HG03460 (cell line): ENCODE measurements around the gene LSM6.

Source experiments
- ATAC-seq: cut with Tn5 transposase; IDR thresholded peaks from one replicate; pipeline ENCODE4 v1.9.1; 2021; ENCODE audit not compliant: unreplicated experiment

Gene LSM6

DNA sequence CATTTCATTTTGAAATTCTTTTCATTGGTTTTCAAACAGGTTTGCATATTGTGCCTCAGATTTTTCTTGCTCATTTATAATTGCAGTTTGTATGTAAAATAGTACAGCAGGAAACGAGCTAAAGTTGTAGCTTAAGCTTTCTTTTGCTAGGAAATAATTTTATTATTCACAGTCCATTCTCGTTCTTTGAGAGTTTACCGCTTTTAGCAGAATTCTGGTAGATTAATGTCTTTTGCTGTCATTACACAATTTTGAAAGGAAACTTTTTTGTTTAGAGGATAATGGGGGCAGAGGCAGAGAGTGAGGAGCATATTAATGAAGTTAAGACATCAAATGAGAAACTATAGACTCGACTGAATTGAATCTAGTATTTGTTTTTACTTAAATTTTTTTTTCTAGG lies 10.5 kb downstream of the LSM6 start:
- no peak for ATAC-seq

DNA sequence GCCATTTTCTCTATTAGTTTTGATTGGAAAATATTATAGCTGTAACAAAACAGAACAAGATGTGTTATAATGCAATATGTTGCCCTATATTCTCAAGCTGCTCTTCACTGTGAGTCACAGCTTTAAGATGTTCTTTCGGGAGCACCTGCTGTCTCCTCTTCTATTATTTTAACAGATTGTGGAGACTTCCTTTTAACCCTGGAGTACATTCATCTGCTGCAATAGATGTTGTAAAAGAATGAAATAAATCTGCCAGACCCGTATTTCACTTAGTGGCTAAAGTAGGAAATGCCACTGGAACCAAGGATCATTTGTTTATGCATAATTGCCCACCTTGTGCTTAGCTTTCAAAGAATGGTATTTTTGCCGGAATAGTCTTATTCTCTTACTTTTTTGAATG lies 11.1 kb downstream of the LSM6 start:
- no peak for ATAC-seq

DNA sequence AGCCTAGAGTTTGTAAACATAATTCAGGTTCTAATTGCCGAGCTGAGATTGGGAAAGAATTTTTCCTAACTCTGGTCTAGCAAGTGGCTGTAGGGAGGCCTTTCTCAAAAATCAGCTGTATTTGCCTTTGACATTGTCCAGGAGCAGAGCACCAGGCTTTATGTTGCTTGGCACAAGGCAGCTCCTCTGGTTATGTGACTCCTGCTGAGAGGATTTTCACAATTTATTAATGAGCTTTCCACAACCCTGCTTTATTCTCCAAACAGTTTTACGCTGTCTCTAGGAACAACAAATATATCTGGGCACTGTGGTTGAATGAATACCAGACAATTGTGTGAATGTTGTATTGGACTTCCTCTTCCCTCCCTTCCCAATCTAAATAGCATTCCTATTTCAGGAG lies 14.9 kb downstream of the LSM6 start:
- ATAC-seq, result no peak

DNA sequence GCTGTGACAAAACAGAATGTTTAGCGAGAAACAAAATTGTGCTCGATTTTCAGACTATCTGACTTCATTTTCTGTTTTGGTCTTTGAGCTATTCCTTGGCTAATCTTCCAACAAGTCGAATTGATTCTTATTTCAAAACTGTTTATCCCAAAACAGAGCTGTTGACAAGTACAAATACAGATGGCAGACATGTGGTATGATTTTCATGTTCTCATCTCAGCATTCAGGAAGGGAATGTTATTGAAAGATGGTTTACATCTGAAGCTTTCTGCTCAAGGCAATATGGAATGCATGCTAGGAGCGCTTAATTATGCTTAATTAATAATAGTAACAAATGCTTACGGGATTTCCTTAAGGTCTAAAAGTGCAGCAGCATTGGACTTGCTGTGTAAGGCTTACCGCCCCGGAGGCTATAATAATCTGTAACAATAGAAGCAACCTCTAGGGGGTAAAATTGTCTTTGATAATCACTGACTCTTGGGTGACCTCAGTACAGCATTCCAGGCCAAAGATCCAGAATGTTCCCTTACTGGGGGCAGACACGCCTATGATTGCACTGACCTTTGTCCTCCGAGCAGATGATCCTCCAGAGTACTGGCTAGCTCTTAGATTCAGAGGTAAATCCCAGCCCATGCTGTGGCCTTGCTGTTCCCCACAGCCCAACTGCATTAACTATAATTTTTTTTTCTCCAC lies 16.4 kb downstream of the LSM6 start:
- no peak for ATAC-seq

DNA sequence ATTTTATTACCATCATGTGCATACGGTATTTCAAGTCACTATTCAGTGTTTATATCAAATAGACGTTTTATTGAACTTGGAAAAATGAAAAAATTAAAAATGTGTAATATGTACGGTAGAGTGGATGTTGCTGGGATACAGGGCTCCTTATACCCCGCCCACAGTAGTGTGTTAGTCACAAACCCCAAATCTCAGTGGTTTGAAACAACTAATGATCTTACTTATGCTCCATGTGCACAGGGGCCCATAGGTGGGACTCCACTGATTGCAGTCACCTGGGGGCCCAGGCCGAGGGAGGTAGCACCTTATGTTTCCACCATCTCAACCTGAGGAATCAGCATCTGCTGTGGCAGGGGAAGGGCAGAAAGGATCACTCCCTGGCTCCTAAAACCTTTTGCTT lies 18.1 kb downstream of the LSM6 start:
- ATAC-seq, result no peak

DNA sequence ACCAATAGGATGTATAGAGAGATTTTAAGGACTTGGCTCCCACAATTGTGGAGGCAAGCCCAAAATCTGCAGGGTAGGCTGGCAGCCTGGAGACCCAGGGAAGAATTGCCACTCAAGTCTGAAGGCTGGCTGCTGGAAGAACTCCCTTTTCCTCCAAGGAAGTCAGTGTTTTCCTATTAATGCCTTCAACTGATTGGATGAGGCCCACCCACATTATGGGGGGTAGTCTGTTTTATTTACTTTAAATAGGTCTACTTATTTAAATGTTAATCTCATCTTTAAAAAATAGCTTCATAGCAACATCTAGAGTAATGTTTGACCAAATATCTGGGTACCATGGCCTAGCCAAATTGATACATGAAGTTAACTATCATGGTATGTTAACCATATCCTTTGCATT lies 18.7 kb downstream of the LSM6 start:
- no peak for ATAC-seq

DNA sequence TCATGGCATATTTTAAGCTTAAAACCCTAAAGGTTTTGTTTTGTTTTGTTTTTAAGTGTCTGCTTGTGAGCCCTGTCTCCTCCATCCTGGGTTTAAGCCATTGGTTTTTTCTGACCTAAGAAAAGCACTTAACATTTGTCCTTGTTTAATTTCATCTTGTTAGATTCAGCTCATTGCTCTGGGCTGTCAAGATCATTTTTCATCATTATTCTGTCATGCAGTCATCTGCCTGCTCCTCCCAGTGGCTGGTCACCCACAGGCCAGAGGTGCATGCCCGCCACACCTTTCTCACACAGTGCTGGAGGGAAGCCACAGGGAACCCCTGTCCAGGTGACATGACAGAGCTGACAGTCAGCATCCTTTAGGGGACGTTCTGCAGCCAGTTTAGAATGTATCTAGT lies 27.1 kb downstream of the LSM6 start:
- no peak for ATAC-seq

DNA sequence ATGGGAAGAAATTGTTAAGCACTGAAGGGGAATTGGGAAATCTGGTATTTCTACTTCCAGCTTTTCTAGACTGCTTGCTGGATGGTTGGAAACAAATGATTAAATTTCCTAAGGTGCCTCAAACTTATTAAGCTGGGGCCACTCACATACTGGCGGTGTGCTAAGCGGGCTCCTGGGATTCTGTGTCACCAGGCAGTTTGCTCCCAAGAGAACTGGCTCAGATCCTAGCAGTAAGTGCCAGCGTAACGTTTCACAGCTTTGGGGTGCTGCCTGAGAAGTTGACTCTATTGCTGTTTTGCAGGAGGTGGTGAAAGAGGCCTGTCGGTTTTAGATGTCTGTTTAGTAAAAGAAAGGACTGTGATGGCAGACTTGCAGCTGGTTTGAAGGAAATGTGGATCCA lies 31.9 kb downstream of the LSM6 start:
- ATAC-seq, result no peak

DNA sequence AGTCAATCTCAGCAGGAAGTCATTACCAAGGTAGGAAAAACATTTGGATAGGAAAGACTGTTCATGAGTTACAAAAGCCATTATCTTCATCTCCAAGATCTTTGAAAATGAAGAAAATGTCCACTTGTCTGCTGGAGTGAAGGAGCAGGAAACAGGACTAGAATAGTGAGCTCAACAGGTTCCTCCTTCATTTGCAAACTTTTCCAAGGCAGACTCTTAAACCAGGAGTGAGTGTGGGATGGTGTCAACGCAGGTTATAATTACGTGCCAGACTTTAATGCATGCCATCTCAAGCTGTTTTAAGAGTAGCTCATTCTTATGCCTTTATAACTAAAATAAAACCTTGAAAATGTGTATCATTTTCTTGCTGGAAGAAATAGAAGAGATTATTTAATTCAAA lies 35.4 kb downstream of the LSM6 start:
- ATAC-seq, result no peak

DNA sequence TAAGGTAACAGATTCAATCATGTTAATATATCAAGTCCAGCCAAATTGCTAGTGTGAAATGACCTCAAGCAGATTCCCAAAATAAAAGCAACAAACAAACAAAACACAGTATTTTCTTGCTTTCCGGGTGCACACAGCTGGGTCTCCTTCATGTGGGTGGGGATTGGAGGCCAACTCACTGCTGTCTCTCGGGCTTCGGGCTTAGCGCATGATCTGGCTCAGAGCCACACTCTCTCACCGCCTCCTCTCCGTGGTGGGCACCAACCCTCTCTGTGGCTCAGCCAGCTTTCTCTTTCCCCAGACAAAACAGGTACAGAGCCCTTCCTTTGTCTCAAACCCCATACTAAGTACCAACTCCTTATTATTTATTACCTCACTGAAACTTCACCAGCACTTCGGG lies 35.9 kb downstream of the LSM6 start:
- ATAC-seq, result no peak

DNA sequence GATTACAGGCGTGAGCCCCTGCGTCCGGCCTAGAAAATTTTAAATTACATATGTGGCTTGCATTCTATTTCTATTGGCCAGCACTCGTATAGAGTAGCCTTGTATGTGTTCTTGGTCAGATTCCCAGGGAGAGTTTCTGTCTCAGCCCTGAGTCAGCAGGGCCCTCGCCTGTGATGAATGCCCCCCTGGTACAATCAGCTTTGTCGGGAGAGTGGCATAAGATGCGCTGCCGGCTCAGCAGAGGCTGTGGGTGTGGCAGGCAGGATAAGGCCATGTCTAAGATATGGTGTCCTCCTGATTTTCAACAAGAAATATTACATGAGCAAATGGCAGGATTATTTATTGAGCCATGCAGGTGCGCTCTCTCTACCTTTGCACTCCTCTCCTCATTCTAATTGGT lies 37.3 kb downstream of the LSM6 start:
- ATAC-seq, result no peak

DNA sequence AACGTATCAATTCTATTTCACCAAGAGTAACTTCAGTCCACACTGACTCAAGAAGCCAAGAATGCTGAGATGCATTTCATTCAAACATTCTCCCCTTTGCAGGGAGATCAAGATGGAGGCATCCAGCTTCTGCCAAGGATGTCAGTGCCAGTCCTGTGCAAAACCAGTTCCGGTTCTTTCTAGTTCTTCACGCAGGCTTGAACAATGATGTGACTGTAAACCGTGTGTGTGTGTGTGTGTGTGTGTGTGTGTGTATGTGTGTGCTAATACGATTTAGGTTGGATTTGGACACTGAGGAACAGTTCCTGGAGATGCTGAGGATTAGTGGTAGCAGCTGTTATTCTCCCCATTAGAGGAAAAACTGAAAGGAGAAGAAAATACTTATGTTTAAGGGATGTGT lies 38.7 kb downstream of the LSM6 start, which contains the start of gene REELD1:
Gene REELD1 (plus strand): TSS at position 301 of the 400 bp plus-strand sequence. CDS start 2,415 bp downstream, outside the sequence.
- no peak for ATAC-seq

DNA sequence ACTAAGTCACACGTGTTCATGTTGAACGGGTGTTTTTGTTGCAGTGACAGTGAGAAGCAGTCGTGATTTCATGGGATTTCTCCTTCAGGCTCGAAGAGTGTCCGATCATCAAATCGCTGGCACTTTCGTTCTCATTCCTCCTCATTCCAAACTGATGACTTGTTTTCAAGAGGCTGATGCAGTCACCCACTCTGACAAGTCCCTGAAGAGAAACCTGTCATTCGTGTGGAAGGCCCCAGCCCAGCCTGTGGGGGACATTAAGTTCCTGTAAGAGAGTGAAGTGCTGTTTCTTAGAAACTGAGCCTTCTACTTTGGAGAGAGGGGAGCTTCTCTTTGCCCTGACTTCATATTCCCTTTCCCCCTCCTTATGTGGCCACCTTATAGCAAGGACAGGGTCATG lies 46.8 kb downstream of the LSM6 start:
- no peak for ATAC-seq

DNA sequence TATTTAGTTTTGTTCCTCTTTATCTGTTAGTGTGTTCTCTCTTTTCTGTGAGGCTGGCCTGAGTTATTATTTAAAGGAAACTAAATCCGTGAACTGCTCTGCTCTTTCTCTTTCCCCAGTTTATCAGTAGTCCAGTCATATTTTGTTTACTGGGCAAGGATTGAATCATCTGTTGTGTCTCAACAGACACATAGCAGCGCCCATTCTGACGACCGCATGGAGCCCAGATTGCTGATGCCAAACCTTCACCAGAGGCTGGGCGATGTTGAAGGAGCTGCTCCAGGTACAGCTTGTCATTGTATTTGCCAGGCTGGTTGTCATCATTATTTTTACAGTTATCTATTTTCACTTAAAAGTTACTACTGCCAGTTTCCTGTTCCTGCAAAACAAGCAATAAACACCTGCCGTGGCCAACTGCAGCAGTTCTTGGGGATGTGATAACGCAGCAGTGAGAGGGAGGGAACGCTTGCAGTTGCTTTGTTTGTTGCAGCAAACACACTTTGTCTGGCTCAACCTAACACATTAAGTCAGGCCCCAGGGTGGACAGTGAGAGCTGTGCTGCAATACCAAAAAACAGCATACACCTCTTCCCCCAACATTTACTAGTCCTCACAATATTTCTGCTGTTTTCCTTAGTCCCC lies 48.9 kb downstream of the LSM6 start:
- ATAC-seq, result no peak

DNA sequence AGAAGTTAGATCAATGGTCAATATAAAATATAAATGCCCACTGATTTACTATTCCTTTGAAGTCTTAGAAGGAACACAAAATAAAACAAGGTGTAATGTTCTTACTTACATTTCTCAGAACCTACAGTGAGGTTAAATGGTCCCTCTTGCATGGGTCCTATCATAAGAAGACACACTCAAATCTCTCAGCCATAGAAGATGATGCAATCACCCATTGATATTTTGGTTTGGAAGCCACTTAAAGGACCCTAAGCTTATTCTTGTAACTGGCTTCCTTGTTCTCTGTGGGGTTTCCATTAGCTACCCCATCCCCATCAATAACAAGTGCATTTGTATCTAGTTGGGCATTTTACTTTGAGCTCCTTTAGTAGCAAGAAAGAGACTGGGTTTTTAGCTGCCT lies 53.9 kb downstream of the LSM6 start:
- no peak for ATAC-seq

DNA sequence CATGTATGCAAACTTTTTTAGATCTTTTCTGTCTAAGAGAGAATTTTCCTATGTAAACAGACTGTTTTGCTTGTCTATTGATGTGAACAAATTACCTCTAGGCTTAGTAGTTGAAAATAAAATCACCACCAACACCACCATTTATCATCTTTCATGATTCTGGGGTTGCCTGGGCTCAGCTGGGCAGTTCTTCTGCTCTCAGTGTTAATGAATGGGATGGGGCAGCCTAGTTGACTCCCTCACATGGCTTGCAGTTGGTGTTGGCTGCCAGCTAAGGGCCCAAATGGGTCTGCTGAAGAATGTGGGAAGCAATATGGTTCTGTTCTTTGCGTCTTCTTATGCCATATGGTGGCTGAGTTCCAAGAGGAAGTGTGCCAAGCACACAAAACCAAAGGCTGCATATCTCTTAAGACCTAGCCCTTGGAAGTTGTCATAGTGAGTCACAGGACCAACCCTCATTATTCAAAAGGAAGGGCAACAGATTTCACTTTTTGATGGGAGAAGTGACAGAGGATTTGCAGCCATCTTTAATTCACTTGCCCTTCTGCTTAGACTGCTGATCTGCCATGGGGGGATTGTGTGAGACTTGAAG lies 56.7 kb downstream of the LSM6 start:
- ATAC-seq, result no peak

DNA sequence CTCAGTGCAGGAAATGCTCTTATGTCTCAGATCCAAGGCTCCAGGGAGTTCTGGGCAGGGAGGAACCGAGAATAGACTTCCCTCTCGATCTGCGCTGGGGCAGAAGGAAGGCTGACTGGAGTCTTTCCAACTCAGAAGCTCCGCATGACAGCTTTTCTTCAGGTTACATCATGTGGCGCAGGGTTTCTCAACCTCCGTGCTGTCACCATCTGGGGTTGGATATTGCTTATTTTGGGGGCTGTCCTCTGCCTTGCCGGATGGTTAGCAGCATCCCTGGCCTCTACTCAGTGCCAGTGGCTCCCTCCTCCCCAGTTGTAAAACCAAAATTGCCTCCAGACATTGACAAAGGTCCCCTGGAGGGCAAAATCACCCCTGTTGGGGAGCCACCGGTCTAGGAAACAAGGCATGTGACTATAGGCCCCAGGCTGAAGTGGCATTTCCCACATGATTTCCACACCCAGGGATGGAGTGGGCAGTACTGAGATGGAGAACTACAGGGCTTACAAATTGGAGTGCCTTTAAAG lies 60.2 kb downstream of the LSM6 start:
- ATAC-seq, result no peak

DNA sequence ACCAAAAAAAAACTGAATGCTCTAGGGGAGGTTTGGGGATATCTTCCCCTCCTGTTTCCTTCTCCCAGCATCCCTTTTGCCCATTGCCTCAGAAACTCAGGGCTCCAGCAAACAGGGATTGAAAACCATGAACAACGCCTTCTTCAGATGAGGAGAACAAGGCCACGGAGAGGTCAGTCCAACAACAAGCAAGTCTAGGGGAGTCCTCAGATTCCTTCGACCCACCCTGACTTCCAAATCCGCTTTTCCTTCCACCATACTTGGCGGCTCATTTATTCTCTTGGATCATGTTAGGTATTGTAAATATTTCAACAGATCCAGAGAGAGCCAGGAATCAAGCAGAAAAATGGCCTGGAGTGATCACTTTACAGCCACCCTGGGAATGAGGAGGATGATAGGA lies 60.7 kb downstream of the LSM6 start:
- no peak for ATAC-seq

DNA sequence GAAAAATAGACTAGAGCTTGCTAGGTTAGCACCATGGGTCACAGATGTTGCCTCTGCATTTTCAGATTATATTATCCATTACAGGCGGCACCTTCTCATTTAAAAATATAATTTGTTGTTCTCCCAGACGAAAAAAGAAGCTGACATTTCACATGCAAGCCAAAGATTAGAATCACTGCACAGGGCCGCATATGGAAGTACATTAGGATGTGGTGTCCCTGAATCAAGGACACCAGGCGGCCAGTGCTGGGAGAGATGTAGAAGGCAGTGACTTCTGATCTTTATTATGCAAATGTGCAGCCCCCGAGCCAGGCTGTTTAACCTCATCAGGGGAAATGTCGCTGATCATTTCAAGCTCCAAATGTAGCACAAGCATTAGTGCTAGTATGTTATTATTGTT lies 61.6 kb downstream of the LSM6 start:
- ATAC-seq, result no peak

DNA sequence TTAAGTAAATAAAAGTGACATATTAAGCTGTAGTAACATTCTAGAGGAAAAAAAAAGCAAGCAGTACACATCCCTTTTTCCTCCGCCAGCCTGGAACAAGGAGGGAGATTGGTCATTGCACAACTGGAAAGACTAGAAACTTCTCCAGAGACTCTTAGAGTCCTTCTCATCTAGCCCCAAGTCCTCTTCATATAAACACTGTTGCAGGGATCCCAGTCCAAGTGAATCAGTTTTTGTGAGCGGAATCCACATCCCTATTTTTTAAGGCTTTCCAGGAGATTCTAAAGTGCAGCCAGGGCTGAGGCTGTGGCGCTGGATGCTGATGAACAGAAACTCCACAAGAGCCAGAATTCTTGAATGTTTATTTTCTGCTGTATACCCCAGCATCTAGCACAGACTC lies 62.6 kb downstream of the LSM6 start:
- ATAC-seq, result no peak
